WTC11 (cell line): ENCODE measurements around the gene ERC2. TPM values are rescaled to one million over a fixed set of nuclear protein-coding genes. Genes with fewer than 3 reads are reported as not detected.

Experiments
- ATAC-seq: fragments of 200-7000 bp; cut with Tn5 transposase; 2 replicates; pipeline ENCODE4 v1.10.0; 2021; ENCODE audit warnings: mild to moderate bottlenecking, moderate library complexity
- CTCF ChIA-PET: fragments of 300-600 bp; sonication (Branson Sonifier 250); formaldehyde crosslinking; loops from one replicate; lab custom pipeline; 2021; ENCODE audit warnings: antibody characterized with exemption; lab: Charles Lee
- POLR2A ChIA-PET: fragments of 350-600 bp; sonication (Branson Sonifier 250); formaldehyde crosslinking; loops from one replicate; lab custom pipeline; 2021; ENCODE audit warnings: antibody characterized with exemption; lab: Charles Lee
- DNase-seq: peaks from one replicate; pipeline ENCODE4 v3.0.0; 2021; ENCODE audit warnings: low spot score
- H3K27ac Mint-ChIP-seq: 2 replicates; pipeline ENCODE4 v1.8.0; 2021; ENCODE audit warnings: mixed read lengths
- H3K27me3 Mint-ChIP-seq: 2 replicates; pipeline ENCODE4 v1.8.0; 2021; ENCODE audit warnings: low read depth, mild to moderate bottlenecking, moderate library complexity, mixed read lengths
- H3K36me3 Mint-ChIP-seq: 2 replicates; pipeline ENCODE4 v1.8.0; 2021; ENCODE audit warnings: mixed read lengths
- H3K4me1 Mint-ChIP-seq: 2 replicates; pipeline ENCODE4 v1.8.0; 2022; ENCODE audit warnings: mixed read lengths
- H3K4me3 Mint-ChIP-seq: 2 replicates; pipeline ENCODE4 v1.8.0; 2021; ENCODE audit warnings: mild to moderate bottlenecking, moderate library complexity, mixed read lengths
- H3K9me3 Mint-ChIP-seq: 2 replicates; pipeline ENCODE4 v1.8.0; 2021; ENCODE audit warnings: mixed read lengths
- ATF1 ChIP-seq: sonication (generic); formaldehyde crosslinking; IDR thresholded peaks from 2 replicates; pipeline ENCODE4 v1.8.1; 2023; ENCODE audit warnings: mild to moderate bottlenecking, moderate library complexity, missing genetic modification reagents
- ATF2 ChIP-seq: sonication (generic); formaldehyde crosslinking; IDR thresholded peaks from 2 replicates; pipeline ENCODE4 v1.8.1; 2022; ENCODE audit warnings: low read depth, missing genetic modification reagents, borderline replicate concordance
- CREB1 ChIP-seq: sonication (generic); formaldehyde crosslinking; IDR thresholded peaks from 2 replicates; pipeline ENCODE4 v1.8.0; 2023; ENCODE audit warnings: mild to moderate bottlenecking, missing genetic modification reagents
- CTCF ChIP-seq: fragments of 200-600 bp; IDR thresholded peaks from 2 replicates; pipeline ENCODE4 v1.8.0; 2022; ENCODE audit warnings: antibody characterized with exemption
- JAZF1 ChIP-seq: fragments of 250-450 bp; sonication (Bioruptor Pico); IDR thresholded peaks from 2 replicates; pipeline ENCODE4 v1.9.0; 2021; ENCODE audit warnings: moderate library complexity, mild to moderate bottlenecking, inconsistent platforms
- MXD4 ChIP-seq: fragments of 250-450 bp; sonication (Bioruptor Pico); IDR thresholded peaks from 2 replicates; pipeline ENCODE4 v1.8.0; 2021; ENCODE audit warnings: mild to moderate bottlenecking, moderate library complexity, borderline replicate concordance
- NFYB ChIP-seq: sonication (generic); formaldehyde crosslinking; conservative IDR thresholded peaks from 2 replicates; pipeline ENCODE4 v1.8.0; 2022; ENCODE audit warnings: low read depth, missing genetic modification reagents
- NR2C2 ChIP-seq: sonication (generic); formaldehyde crosslinking; IDR thresholded peaks from 2 replicates; pipeline ENCODE4 v1.8.0; 2022; ENCODE audit warnings: mild to moderate bottlenecking, missing genetic modification reagents
- NR3C1 ChIP-seq: sonication (generic); formaldehyde crosslinking; conservative IDR thresholded peaks from 2 replicates; pipeline ENCODE4 v1.8.1; 2023; ENCODE audit warnings: low read depth, mild to moderate bottlenecking, missing genetic modification reagents
- RELA ChIP-seq: sonication (generic); formaldehyde crosslinking; IDR thresholded peaks from 2 replicates; pipeline ENCODE4 v1.8.1; 2022; ENCODE audit warnings: missing genetic modification reagents, mild to moderate bottlenecking, borderline replicate concordance
- SMAD3 ChIP-seq: sonication (generic); formaldehyde crosslinking; IDR thresholded peaks from 2 replicates; pipeline ENCODE4 v1.8.0; 2022; ENCODE audit warnings: missing genetic modification reagents, mild to moderate bottlenecking, borderline replicate concordance
- STAT6 ChIP-seq: sonication (generic); formaldehyde crosslinking; conservative IDR thresholded peaks from 2 replicates; pipeline ENCODE4 v1.8.1; 2023; ENCODE audit warnings: mild to moderate bottlenecking, low read depth, missing genetic modification reagents, moderate library complexity
- TCF7 ChIP-seq: sonication (generic); formaldehyde crosslinking; IDR thresholded peaks from 2 replicates; pipeline ENCODE4 v1.8.0; 2022; ENCODE audit warnings: mild to moderate bottlenecking, low read depth, missing genetic modification reagents, moderate library complexity
- TEAD4 ChIP-seq: sonication (generic); formaldehyde crosslinking; IDR thresholded peaks from 2 replicates; pipeline ENCODE4 v1.8.0; 2022; ENCODE audit warnings: mild to moderate bottlenecking, missing genetic modification reagents
- TP53 ChIP-seq: sonication (generic); formaldehyde crosslinking; IDR thresholded peaks from 2 replicates; pipeline ENCODE4 v1.8.1; 2023; ENCODE audit warnings: mild to moderate bottlenecking, missing genetic modification reagents
- USF1 ChIP-seq: sonication (generic); formaldehyde crosslinking; IDR thresholded peaks from 2 replicates; pipeline ENCODE4 v1.8.0; 2022; ENCODE audit warnings: mild to moderate bottlenecking, missing genetic modification reagents
- ZNF281 ChIP-seq: sonication (generic); formaldehyde crosslinking; IDR thresholded peaks from 2 replicates; pipeline ENCODE4 v1.8.0; 2023; ENCODE audit warnings: mild to moderate bottlenecking, missing genetic modification reagents
- ZNF512 ChIP-seq: sonication (generic); formaldehyde crosslinking; IDR thresholded peaks from 2 replicates; pipeline ENCODE4 v1.8.1; 2022; ENCODE audit warnings: missing genetic modification reagents, borderline replicate concordance
- ZNF671 ChIP-seq: fragments of 250-450 bp; sonication (Bioruptor Pico); IDR thresholded peaks from 2 replicates; pipeline ENCODE4 v1.8.0; 2021; ENCODE audit warnings: mild to moderate bottlenecking
- total RNA-seq: library from RNA; stranded (reverse); gene quantifications from 3 replicates; pipeline ENCODE4 v1.2.3, GENCODE V29; 2021

Gene ERC2
- total RNA-seq, 1 experiment from 2014 or later: 23.5 TPM

- TF ChIP-seq ZNF512 (CRISPR knock-in tag): no peak
- no peak for TF ChIP-seq TP53
Measured at GRCh38 chr3:56202997-56203396, 265.3 kb downstream of the ERC2 start (continued).

GRCh38 chr3:56201407-56201806 is 266.9 kb downstream of the ERC2 start:
- ChIA-PET POLR2A (no interaction called here), CTCF (no interaction called here)
- Mint-ChIP-seq H3K27me3 (no peaks in the 10 kb centered on the region), H3K36me3 (no peaks in the 10 kb centered on the region), H3K4me1 (peaks cover 22% of the 10 kb centered on the region), H3K9me3 (no peaks in the 10 kb centered on the region), H3K27ac (no peak overlapping the region), H3K4me3 (no peak overlapping the region)
- no peak for DNase-seq
- TF ChIP-seq SMAD3 (CRISPR knock-in tag) (no peak), NR3C1 (CRISPR knock-in tag) (no peak), NR2C2 (CRISPR knock-in tag) (no peak), STAT6 (CRISPR knock-in tag) (no peak), JAZF1 (CRISPR knock-in tag) (no peak), CTCF (no peak), NFYB (CRISPR knock-in tag) (no peak), USF1 (no peak), TEAD4 (CRISPR knock-in tag) (no peak), RELA (CRISPR knock-in tag) (no peak), ATF1 (CRISPR knock-in tag) (no peak), ZNF281 (CRISPR knock-in tag) (no peak), MXD4 (CRISPR knock-in tag) (no peak), ATF2 (CRISPR knock-in tag) (no peak), TCF7 (CRISPR knock-in tag) (no peak), ZNF671 (CRISPR knock-in tag) (no peak), CREB1 (no peak)
- ATAC-seq: no peak
